ENCODE data around the gene IPO9. TPM values are rescaled to one million over a fixed set of nuclear protein-coding genes. Genes with fewer than 3 reads are reported as not detected.

Gene IPO9
- total RNA-seq, 1 experiment from 2014 or later: 106 TPM

DNA sequence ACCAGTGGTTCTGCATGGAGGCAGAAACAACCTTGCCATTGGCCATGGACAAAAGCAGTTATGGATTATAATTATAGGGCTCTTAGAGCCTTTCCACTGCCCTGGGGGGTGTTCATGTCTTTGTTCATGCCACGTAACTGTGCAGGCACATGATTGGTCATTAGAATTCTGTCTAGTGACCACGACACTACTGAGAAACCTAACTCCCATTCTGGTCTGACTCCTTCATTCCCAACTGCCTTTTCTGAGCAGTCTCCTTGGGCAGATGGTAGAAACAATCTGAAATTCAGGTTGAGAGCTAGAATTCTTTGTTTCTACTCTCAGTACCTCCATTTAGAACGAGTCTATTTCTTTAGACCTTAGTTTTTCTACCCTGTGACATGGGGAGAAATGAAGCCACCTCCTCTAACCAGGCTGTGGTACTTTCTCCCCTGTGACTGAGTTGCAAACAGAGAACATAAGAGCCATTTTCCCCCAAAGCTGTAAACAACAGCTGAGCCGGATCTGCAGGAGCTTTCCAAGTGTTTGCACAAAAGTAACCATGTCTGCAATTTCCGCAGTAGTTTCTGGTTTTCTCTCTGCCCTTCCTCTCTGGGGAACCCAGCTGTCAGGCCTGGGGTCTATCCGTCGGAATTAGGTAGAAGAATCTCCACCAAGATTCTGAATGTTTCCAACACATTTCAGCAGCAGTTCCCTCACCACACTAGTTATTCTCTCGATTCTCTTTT, 37.7 kb upstream of the IPO9 start:
- TF ChIP-seq TCF7L2 (IDR thresholded peaks at IDR 0.05; ENCODE audit: low read depth, low read length) (no peak), POLR2AphosphoS5 (IDR thresholded peaks at IDR 0.05; ENCODE audit: low read depth, low read length) (no peak), SIN3A (IDR thresholded peaks at IDR 0.05; ENCODE audit: borderline replicate concordance, insufficient read depth, low read depth, low read length) (no peak)
- TF ChIP-seq, protein P1, sequence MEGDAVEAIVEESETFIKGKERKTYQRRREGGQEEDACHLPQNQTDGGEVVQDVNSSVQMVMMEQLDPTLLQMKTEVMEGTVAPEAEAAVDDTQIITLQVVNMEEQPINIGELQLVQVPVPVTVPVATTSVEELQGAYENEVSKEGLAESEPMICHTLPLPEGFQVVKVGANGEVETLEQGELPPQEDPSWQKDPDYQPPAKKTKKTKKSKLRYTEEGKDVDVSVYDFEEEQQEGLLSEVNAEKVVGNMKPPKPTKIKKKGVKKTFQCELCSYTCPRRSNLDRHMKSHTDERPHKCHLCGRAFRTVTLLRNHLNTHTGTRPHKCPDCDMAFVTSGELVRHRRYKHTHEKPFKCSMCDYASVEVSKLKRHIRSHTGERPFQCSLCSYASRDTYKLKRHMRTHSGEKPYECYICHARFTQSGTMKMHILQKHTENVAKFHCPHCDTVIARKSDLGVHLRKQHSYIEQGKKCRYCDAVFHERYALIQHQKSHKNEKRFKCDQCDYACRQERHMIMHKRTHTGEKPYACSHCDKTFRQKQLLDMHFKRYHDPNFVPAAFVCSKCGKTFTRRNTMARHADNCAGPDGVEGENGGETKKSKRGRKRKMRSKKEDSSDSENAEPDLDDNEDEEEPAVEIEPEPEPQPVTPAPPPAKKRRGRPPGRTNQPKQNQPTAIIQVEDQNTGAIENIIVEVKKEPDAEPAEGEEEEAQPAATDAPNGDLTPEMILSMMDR (IDR thresholded peaks at IDR 0.05): no peak
- TF ChIP-seq, protein P2, sequence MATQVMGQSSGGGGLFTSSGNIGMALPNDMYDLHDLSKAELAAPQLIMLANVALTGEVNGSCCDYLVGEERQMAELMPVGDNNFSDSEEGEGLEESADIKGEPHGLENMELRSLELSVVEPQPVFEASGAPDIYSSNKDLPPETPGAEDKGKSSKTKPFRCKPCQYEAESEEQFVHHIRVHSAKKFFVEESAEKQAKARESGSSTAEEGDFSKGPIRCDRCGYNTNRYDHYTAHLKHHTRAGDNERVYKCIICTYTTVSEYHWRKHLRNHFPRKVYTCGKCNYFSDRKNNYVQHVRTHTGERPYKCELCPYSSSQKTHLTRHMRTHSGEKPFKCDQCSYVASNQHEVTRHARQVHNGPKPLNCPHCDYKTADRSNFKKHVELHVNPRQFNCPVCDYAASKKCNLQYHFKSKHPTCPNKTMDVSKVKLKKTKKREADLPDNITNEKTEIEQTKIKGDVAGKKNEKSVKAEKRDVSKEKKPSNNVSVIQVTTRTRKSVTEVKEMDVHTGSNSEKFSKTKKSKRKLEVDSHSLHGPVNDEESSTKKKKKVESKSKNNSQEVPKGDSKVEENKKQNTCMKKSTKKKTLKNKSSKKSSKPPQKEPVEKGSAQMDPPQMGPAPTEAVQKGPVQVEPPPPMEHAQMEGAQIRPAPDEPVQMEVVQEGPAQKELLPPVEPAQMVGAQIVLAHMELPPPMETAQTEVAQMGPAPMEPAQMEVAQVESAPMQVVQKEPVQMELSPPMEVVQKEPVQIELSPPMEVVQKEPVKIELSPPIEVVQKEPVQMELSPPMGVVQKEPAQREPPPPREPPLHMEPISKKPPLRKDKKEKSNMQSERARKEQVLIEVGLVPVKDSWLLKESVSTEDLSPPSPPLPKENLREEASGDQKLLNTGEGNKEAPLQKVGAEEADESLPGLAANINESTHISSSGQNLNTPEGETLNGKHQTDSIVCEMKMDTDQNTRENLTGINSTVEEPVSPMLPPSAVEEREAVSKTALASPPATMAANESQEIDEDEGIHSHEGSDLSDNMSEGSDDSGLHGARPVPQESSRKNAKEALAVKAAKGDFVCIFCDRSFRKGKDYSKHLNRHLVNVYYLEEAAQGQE (IDR thresholded peaks at IDR 0.05; ENCODE audit: insufficient read depth in 1 of 2, low read depth in 2 of 2, low read length in 1 of 2): no peak
- DNase-seq (ENCODE audit: low read depth, low spot score) (no peak), ATAC-seq (no peak)
- no peak overlapping the region for H3K4me3 ChIP-seq (ENCODE audit: low read depth in 2 of 2, low read length in 2 of 2)
- intact Hi-C loops (cut with micrococcal nuclease; ENCODE audit: unreplicated experiment) (no loop called here), in situ Hi-C loops (cut with HindIII; ENCODE audit: low pct_unique_long_range_greater_than_20kb, low sequenced_read_pairs) (no loop called here)
- H3K36me3 ChIP-seq (ENCODE audit: control insufficient read depth, insufficient read depth, low read length): no peaks in the 10 kb centered on the region
- H3K4me1 ChIP-seq (ENCODE audit: control insufficient read depth, insufficient read depth, low read length): peaks cover 4% of the 10 kb centered on the region; the same call in 1 of the 2 replicates
- ChIA-PET POLR2A (no interaction called here), CTCF (interaction anchor here (1.0 kb wide), 1 partner anchor 83 kb away, joined by 4 read pairs; no protein-coding TSS in a partner anchor)
- no peaks in the 10 kb centered on the region for H3K27me3 ChIP-seq (ENCODE audit: control insufficient read depth, insufficient read depth, low read length)
- no TSS peak for BruUV-seq (replicated peaks)
- no peaks in the 10 kb centered on the region for H3K9me3 ChIP-seq (ENCODE audit: control insufficient read depth, insufficient read depth, low read depth, low read length)
- no peak overlapping the region for H3K27ac ChIP-seq (ENCODE audit: low read length)

DNA sequence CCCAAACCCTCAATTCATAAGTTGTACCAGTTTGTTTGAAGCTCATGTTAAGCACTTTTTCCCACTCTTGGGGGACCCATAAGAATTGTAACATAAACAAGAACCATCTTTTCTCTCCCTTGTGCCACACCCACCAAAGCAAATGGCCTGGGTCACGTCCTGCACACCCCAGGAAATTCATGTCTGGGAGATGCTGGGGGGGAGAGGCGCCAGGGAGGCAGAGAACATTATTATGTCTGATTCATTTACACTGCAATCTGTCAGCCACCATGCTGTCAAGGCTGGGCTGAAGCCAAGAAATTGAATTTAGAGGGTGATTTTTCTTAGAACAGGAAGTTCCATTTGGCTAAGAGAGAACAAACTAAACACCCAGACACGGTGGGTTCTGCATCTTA, 37.2 kb upstream of the IPO9 start:
- in situ Hi-C loops (cut with HindIII; ENCODE audit: low pct_unique_long_range_greater_than_20kb, low sequenced_read_pairs): no loop called here
- ChIA-PET POLR2A (no interaction called here), CTCF (interaction anchor here (1.0 to 1.7 kb wide), 2 partner anchors 82 to 84 kb away, joined by 4 to 45 read pairs; no protein-coding TSS in a partner anchor)
- Histone ChIP-seq H3K4me1 (ENCODE audit: control insufficient read depth, insufficient read depth, low read length) (peaks cover 4% of the 10 kb centered on the region; the same call in 1 of the 2 replicates), H3K36me3 (ENCODE audit: control insufficient read depth, insufficient read depth, low read length) (no peaks in the 10 kb centered on the region), H3K4me3 (ENCODE audit: low read depth in 2 of 2, low read length in 2 of 2) (no peak overlapping the region), H3K27me3 (ENCODE audit: control insufficient read depth, insufficient read depth, low read length) (no peaks in the 10 kb centered on the region), H3K9me3 (ENCODE audit: control insufficient read depth, insufficient read depth, low read depth, low read length) (no peaks in the 10 kb centered on the region), H3K27ac (ENCODE audit: low read length) (no peak overlapping the region)
- intact Hi-C loops (cut with micrococcal nuclease; ENCODE audit: unreplicated experiment): no loop called here
- ATAC-seq (no peak), DNase-seq (ENCODE audit: low read depth, low spot score) (no peak)
- BruUV-seq (replicated peaks): no TSS peak
- TF ChIP-seq, protein P1 (IDR thresholded peaks at IDR 0.05): no peak
- TF ChIP-seq, protein P2 (IDR thresholded peaks at IDR 0.05; ENCODE audit: insufficient read depth in 1 of 2, low read depth in 2 of 2, low read length in 1 of 2): no peak
